ENCODE results near the gene TUBG2. TPM values are rescaled to one million over a fixed set of nuclear protein-coding genes. Genes with fewer than 3 reads are reported as not detected.
A peak's percentile ranks its signal among the peaks of the same experiment; 100 is the strongest.
"Not testable (repeated sequence)": the region's sequence is repeated elsewhere in the genome, so short reads cannot be mapped to it uniquely, and the experiment has no call there.

Gene TUBG2
- total RNA-seq, 1 donor, result 13.8 TPM

DNA sequence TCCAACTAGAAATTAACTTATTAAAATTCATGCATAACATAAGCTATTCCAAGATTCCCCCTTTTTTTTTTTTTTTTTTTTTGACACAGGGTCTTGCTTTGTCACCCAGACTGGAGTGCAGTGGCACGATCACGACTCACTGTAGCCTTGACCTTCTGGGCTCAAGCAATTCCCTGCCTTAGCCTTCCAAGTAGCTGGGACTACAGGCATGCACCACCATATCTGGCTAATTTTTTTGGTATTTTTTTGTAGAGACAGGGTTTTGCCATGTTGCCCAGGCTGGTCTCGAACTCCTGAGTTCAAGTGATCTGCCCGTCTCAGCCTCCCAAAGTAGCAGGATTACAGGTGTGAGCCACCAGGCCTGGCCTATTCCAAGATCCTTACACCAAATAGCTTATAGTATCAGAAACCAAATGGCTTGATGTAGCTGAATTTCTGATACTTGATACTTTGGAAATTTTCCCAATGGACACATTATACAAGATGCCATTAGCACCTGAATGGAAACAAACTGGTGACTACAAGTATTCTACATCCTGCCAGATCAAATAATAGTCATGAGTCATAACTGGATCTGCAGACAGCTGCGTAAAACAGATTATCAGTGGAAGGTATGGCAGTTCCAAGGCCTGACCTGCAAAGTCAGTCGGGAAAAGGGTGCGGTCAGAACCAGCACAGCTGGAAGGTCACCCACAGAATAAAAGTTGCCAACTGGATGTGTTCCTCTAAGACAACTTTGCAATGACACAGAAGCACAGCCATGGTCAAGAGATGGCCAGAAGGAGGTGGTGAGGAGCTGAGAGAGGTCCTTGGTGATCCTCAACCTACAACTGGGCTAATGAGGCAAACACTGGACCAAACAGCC, 35.1 kb upstream of the TUBG2 start:
- no peak overlapping the region for H3K27ac ChIP-seq (ENCODE audit: low read depth, low read length)
- no peak for TF ChIP-seq CTCF (IDR thresholded peaks at IDR 0.05; ENCODE audit: extremely low read depth, low read depth, low read length)
- H3K4me1 ChIP-seq (ENCODE audit: insufficient read depth, low read length), result no peaks in the 10 kb centered on the region
- no peak overlapping the region for H3K4me3 ChIP-seq (ENCODE audit: insufficient read depth, low read length)
- no peaks in the 10 kb centered on the region for H3K36me3 ChIP-seq (ENCODE audit: insufficient read depth, low read length)
- H3K27me3 ChIP-seq (ENCODE audit: insufficient read depth, low read length), result no peaks in the 10 kb centered on the region
- H4K20me1 ChIP-seq (ENCODE audit: insufficient read depth, low read length), result no peaks in the 10 kb centered on the region
- no peaks in the 10 kb centered on the region for H3K79me2 ChIP-seq (ENCODE audit: insufficient read depth, low read length)
- H3K4me2 ChIP-seq (ENCODE audit: insufficient read depth, low read length), result no peak overlapping the region
- DNase-seq (ENCODE audit: insufficient read length, low spot score, missing footprints), result no peak
- no peak overlapping the region for H2AFZ ChIP-seq (ENCODE audit: low read length)
- no peaks in the 10 kb centered on the region for H3K9me3 ChIP-seq (ENCODE audit: low read depth, low read length)

DNA sequence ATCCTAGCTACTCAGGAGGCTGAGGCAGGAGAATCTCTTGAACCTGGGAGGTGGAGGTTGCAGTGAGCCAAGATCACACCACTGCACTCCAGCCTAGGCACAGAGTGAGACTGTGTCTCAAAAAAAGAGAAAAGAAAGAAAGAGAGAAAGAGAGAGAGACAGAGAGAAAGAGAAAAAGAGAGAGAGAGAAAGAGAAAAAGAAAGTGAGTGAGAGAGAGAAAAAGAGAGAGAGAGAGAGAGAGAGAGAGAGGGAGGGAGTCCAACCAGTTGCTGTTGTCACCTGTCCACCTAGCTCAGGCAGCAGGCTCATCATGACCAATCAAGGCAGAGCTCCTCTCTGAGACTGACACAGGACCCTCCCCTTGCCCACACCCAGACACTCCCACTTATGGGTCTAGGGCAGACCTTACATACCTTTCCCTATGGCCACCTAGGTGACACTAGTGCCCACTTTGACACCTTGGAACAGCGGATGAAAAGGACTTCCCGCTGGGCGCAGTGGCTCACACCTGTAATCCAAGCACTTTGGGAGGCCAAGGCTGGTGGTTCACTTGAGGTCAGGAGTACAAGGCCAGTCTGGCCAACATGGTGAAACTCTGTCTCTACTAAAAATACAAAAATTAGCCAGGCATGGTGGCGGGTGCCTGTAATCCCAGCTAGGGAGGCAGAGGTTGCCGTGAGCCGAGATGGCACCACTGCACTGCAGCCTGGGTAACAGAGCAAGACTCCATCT, 31.9 kb upstream of the TUBG2 start:
- not testable (repeated sequence) for H3K4me1 ChIP-seq (ENCODE audit: insufficient read depth, low read length); H3K79me2 ChIP-seq (ENCODE audit: insufficient read depth, low read length); H4K20me1 ChIP-seq (ENCODE audit: insufficient read depth, low read length); H3K4me2 ChIP-seq (ENCODE audit: insufficient read depth, low read length); H3K4me3 ChIP-seq (ENCODE audit: insufficient read depth, low read length); H3K36me3 ChIP-seq (ENCODE audit: insufficient read depth, low read length); H2AFZ ChIP-seq (ENCODE audit: low read length); H3K9me3 ChIP-seq (ENCODE audit: low read depth, low read length); DNase-seq (ENCODE audit: insufficient read length, low spot score, missing footprints); H3K27ac ChIP-seq (ENCODE audit: low read depth, low read length); H3K27me3 ChIP-seq (ENCODE audit: insufficient read depth, low read length)

- peak; percentile 5 for DNase-seq (ENCODE audit: insufficient read length, low spot score, missing footprints)
- Histone ChIP-seq H3K4me2 (ENCODE audit: insufficient read depth, low read length) (no peak overlapping the region), H3K36me3 (ENCODE audit: insufficient read depth, low read length) (no peaks in the 10 kb centered on the region), H3K79me2 (ENCODE audit: insufficient read depth, low read length) (no peaks in the 10 kb centered on the region), H4K20me1 (ENCODE audit: insufficient read depth, low read length) (no peaks in the 10 kb centered on the region), H3K9me3 (ENCODE audit: low read depth, low read length) (no peaks in the 10 kb centered on the region), H3K4me1 (ENCODE audit: insufficient read depth, low read length) (no peaks in the 10 kb centered on the region), H2AFZ (ENCODE audit: low read length) (no peak overlapping the region), H3K27ac (ENCODE audit: low read depth, low read length) (no peak overlapping the region), H3K4me3 (ENCODE audit: insufficient read depth, low read length) (no peak overlapping the region), H3K27me3 (ENCODE audit: insufficient read depth, low read length) (no peaks in the 10 kb centered on the region)
- no peak for TF ChIP-seq CTCF (IDR thresholded peaks at IDR 0.05; ENCODE audit: extremely low read depth, low read depth, low read length)
These were observed 29.6 kb upstream of the TUBG2 start for GRCh38 chr17:42629411-42630009.

DNA sequence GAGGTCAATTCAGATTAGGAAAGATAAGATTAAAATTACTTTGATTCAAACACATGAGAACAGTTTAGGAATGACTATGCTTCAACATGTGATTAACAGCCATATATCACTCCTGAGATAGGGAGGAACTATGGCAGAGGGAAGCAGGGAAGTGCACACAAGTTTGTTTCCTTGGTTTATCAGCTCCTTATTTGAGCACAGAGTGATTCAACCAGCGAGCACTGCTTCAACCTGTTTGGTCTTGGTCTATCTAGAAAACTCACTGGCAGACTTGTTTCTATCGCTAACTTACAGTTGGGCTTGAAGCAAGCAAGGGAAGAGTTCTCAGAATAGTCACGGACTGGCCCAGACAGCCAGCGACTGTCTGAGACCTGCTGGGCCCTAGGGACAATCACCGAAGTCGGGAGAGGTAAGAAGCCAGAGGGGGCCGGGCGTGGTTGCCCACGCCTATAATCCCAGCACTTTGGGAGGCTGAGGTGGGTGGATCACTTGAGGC, 26.1 kb upstream of the TUBG2 start:
- Histone ChIP-seq H4K20me1 (ENCODE audit: insufficient read depth, low read length) (no peaks in the 10 kb centered on the region), H3K27ac (ENCODE audit: low read depth, low read length) (no peak overlapping the region), H3K36me3 (ENCODE audit: insufficient read depth, low read length) (no peaks in the 10 kb centered on the region), H3K4me2 (ENCODE audit: insufficient read depth, low read length) (no peak overlapping the region), H3K9me3 (ENCODE audit: low read depth, low read length) (no peaks in the 10 kb centered on the region), H2AFZ (ENCODE audit: low read length) (no peak overlapping the region), H3K27me3 (ENCODE audit: insufficient read depth, low read length) (no peaks in the 10 kb centered on the region), H3K79me2 (ENCODE audit: insufficient read depth, low read length) (no peaks in the 10 kb centered on the region), H3K4me3 (ENCODE audit: insufficient read depth, low read length) (no peak overlapping the region), H3K4me1 (ENCODE audit: insufficient read depth, low read length) (no peaks in the 10 kb centered on the region)
- no peak for TF ChIP-seq CTCF (IDR thresholded peaks at IDR 0.05; ENCODE audit: extremely low read depth, low read depth, low read length)
- no peak for DNase-seq (ENCODE audit: insufficient read length, low spot score, missing footprints)

Data from osteoblast (primary cell).